GM23338 (cell line): ENCODE measurements around the gene FOXP1. TPM values are rescaled to one million over a fixed set of nuclear protein-coding genes. Genes with fewer than 3 reads are reported as not detected.

Experiments used
- ATAC-seq: fragments of 200-7000 bp; cut with Tn5 transposase; 3 replicates; pipeline ENCODE4 v1.9.1; 2020
- DNase-seq: peaks from one replicate; pipeline ENCODE4 v3.0.0-alpha.2; 2015; ENCODE audit warnings: low spot score
- H2AFZ ChIP-seq: fragments of 200-600 bp; sonication (generic); 2 replicates; pipeline ENCODE4 v1.8.0; 2016; ENCODE audit warnings: antibody characterized with exemption, mild to moderate bottlenecking, moderate library complexity
- H3F3A ChIP-seq: fragments of 200-600 bp; sonication (generic); replicated peaks from 2 replicates; pipeline ENCODE4 v1.8.0; 2017; ENCODE audit warnings: antibody characterized with exemption, mixed run types, low read depth
- H3K27ac ChIP-seq: fragments of 200-600 bp; sonication (generic); 2 replicates; pipeline ENCODE4 v1.6.1; 2016; ENCODE audit warnings: low read depth
- H3K27me3 ChIP-seq: fragments of 200-600 bp; sonication (generic); 2 replicates; pipeline ENCODE4 v1.8.0; 2016; ENCODE audit warnings: mild to moderate bottlenecking, mixed run types, moderate library complexity; ENCODE audit not compliant: insufficient read depth
- H3K36me3 ChIP-seq: fragments of 200-600 bp; sonication (generic); 2 replicates; pipeline ENCODE4 v1.8.0; 2016; ENCODE audit warnings: mild to moderate bottlenecking; ENCODE audit not compliant: insufficient read depth
- H3K4me1 ChIP-seq: fragments of 200-600 bp; sonication (generic); 2 replicates; pipeline ENCODE4 v1.8.0; 2016; ENCODE audit warnings: mild to moderate bottlenecking, moderate library complexity; ENCODE audit not compliant: insufficient read depth
- H3K4me2 ChIP-seq: fragments of 200-600 bp; sonication (generic); 2 replicates; pipeline ENCODE4 v1.7.1; 2017; ENCODE audit warnings: mixed run types
- H3K4me3 ChIP-seq: fragments of 200-600 bp; sonication (generic); 2 replicates; pipeline ENCODE4 v1.6.1; 2016; ENCODE audit warnings: mixed run types
- H3K79me2 ChIP-seq: fragments of 200-600 bp; sonication (generic); replicated peaks from 2 replicates; pipeline ENCODE4 v1.8.0; 2017; ENCODE audit warnings: mild to moderate bottlenecking; ENCODE audit not compliant: insufficient read depth
- H3K9me2 ChIP-seq: fragments of 200-600 bp; sonication (generic); 2 replicates; pipeline ENCODE4 v1.8.0; 2017; ENCODE audit not compliant: insufficient read depth
- H4K20me1 ChIP-seq: fragments of 200-600 bp; sonication (generic); replicated peaks from 2 replicates; pipeline ENCODE4 v1.8.0; 2017; ENCODE audit warnings: mild to moderate bottlenecking; ENCODE audit not compliant: insufficient read depth
- H3K27ac Mint-ChIP-seq: 2 replicates; pipeline ENCODE4 v1.8.0; 2020; ENCODE audit warnings: inconsistent platforms, mild to moderate bottlenecking, moderate library complexity, mixed read lengths
- H3K27me3 Mint-ChIP-seq: 3 replicates; pipeline ENCODE4 v1.8.0; 2022; ENCODE audit warnings: low read depth, mild to moderate bottlenecking, moderate library complexity, mixed read lengths, inconsistent platforms; ENCODE audit not compliant: insufficient read depth, poor library complexity
- H3K36me3 Mint-ChIP-seq: 3 replicates; pipeline ENCODE4 v1.8.0; 2021; ENCODE audit warnings: low read depth, mild to moderate bottlenecking, inconsistent platforms, moderate library complexity, mixed read lengths
- H3K4me1 Mint-ChIP-seq: 3 replicates; pipeline ENCODE4 v1.8.0; 2020; ENCODE audit warnings: mild to moderate bottlenecking, inconsistent platforms, mixed read lengths
- H3K4me3 Mint-ChIP-seq: 3 replicates; pipeline ENCODE4 v1.8.0; 2021; ENCODE audit warnings: moderate library complexity, mild to moderate bottlenecking, inconsistent platforms, mixed read lengths
- H3K9me3 Mint-ChIP-seq: 3 replicates; pipeline ENCODE4 v1.8.0; 2020; ENCODE audit warnings: moderate library complexity, mild to moderate bottlenecking, inconsistent platforms, mixed read lengths
- CREB1 ChIP-seq: fragments of 250-450 bp; sonication (Bioruptor Pico); IDR thresholded peaks from 2 replicates; pipeline ENCODE4 v1.5.0; 2020; ENCODE audit warnings: low read depth, mild to moderate bottlenecking, moderate library complexity
- CTCF ChIP-seq, 2 experiments: fragments of 200-600 bp in 1 of 2; sonication (generic) in 1 of 2; conservative IDR thresholded peaks; 2 replicates each; pipeline versions ENCODE4 v1.5.1 to v1.6.1; 2016 to 2017; ENCODE audit warnings: antibody characterized with exemption in 2 of 2, low read depth in 2 of 2, mild to moderate bottlenecking in 2 of 2, moderate library complexity in 1 of 2
- EZH2 ChIP-seq: fragments of 200-600 bp; sonication (generic); IDR thresholded peaks from one replicate; pipeline ENCODE4 v1.8.0; 2017; ENCODE audit warnings: antibody characterized with exemption, mild to moderate bottlenecking, low read depth; ENCODE audit not compliant: unreplicated experiment
- EZH2phosphoT487 ChIP-seq: fragments of 200-600 bp; sonication (generic); IDR thresholded peaks from one replicate; pipeline ENCODE4 v1.8.1; 2018; ENCODE audit warnings: antibody characterized with exemption; ENCODE audit not compliant: unreplicated experiment
- JUNB ChIP-seq: IDR thresholded peaks from one replicate; pipeline ENCODE4 v1.6.1; 2016; ENCODE audit warnings: antibody characterized with exemption; ENCODE audit not compliant: unreplicated experiment
- NANOG ChIP-seq: IDR thresholded peaks from 2 replicates; pipeline ENCODE4 v1.6.1; 2016; ENCODE audit warnings: antibody characterized with exemption, borderline replicate concordance
- POLR2AphosphoS5 ChIP-seq: IDR thresholded peaks from 2 replicates; pipeline ENCODE4 v1.6.1; 2016; ENCODE audit warnings: antibody characterized with exemption, low read depth
- STAT1 ChIP-seq: IDR thresholded peaks from one replicate; pipeline ENCODE4 v1.6.1; 2016; ENCODE audit warnings: antibody characterized with exemption; ENCODE audit not compliant: unreplicated experiment
- ZNF114 ChIP-seq: fragments of 250-450 bp; sonication (Bioruptor Pico); IDR thresholded peaks from 2 replicates; pipeline ENCODE4 v1.5.0; 2020; ENCODE audit warnings: mild to moderate bottlenecking, moderate library complexity
- ZNF331 ChIP-seq: fragments of 250-450 bp; sonication (Bioruptor Pico); IDR thresholded peaks from 2 replicates; pipeline ENCODE4 v1.5.0; 2020; ENCODE audit warnings: low read depth, mild to moderate bottlenecking, moderate library complexity
- polyA plus RNA-seq: library from polyadenylated mRNA; unstranded; fragments of >200 nt; fragmentation: Nextera tagmentation; extraction: Ambion mirVana; gene quantifications from 2 replicates; pipeline ENCODE4 v1.2.1, GENCODE V29; 2016
- total RNA-seq: library from RNA; depleted of rRNA; stranded (reverse); fragments of >200 nt; shearing (Covaris generic); gene quantifications from 2 replicates; pipeline ENCODE4 v1.2.3, GENCODE V29; 2014
- TF ChIP-seq, protein P1 (sequence below): IDR thresholded peaks from 2 replicates; pipeline ENCODE4 v1.6.1; 2016; ENCODE audit warnings: antibody characterized with exemption
- TF ChIP-seq, protein P2 (sequence below): fragments of 250-450 bp; sonication (Bioruptor Pico); IDR thresholded peaks from 2 replicates; pipeline ENCODE4 v1.5.0; 2020; ENCODE audit warnings: mild to moderate bottlenecking, moderate library complexity
- TF ChIP-seq, protein P3 (sequence below): IDR thresholded peaks from one replicate; pipeline ENCODE4 v1.6.1; 2018; ENCODE audit warnings: antibody characterized with exemption; ENCODE audit not compliant: unreplicated experiment

FOXP1 gene
- total and polyA plus RNA-seq, 2 experiments from 2014 or later = 32.9 to 35.5 TPM

- Mint-ChIP-seq H3K9me3 (no peaks in the 10 kb centered on the region), H3K4me3 (no peak overlapping the region), H3K27ac (no peak overlapping the region), H3K27me3 (peaks cover 2% of the 10 kb centered on the region), H3K36me3 (no peaks in the 10 kb centered on the region), H3K4me1 (peaks cover 54% of the 10 kb centered on the region)
- Histone ChIP-seq H3K27me3 (no peaks in the 10 kb centered on the region), H3K4me2 (no peak overlapping the region), H3K4me3 (no peak overlapping the region), H3K27ac (no peak overlapping the region), H3K79me2 (peaks cover 6% of the 10 kb centered on the region; the same call in 1 of the 2 replicates), H3K36me3 (no peaks in the 10 kb centered on the region), H2AFZ (no peak overlapping the region), H3F3A (no peaks in the 10 kb centered on the region; the same call in 1 of the 2 replicates), H4K20me1 (no peaks in the 10 kb centered on the region), H3K4me1 (peaks cover 52% of the 10 kb centered on the region), H3K9me2 (no peaks in the 10 kb centered on the region)
- DNase-seq = no peak
- no peak for ATAC-seq
- TF ChIP-seq JUNB (no peak), CREB1 (no peak), EZH2 (no peak), ZNF331 (CRISPR knock-in tag) (no peak), STAT1 (no peak), EZH2phosphoT487 (no peak), POLR2AphosphoS5 (no peak), NANOG (no peak), ZNF114 (no peak), CTCF (conservative IDR thresholded peaks at IDR 0.05; ENCODE audit: low read depth in 2 of 2) (no peak)
- TF ChIP-seq, protein P1, sequence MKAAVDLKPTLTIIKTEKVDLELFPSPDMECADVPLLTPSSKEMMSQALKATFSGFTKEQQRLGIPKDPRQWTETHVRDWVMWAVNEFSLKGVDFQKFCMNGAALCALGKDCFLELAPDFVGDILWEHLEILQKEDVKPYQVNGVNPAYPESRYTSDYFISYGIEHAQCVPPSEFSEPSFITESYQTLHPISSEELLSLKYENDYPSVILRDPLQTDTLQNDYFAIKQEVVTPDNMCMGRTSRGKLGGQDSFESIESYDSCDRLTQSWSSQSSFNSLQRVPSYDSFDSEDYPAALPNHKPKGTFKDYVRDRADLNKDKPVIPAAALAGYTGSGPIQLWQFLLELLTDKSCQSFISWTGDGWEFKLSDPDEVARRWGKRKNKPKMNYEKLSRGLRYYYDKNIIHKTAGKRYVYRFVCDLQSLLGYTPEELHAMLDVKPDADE = no peak
- TF ChIP-seq, protein P2, sequence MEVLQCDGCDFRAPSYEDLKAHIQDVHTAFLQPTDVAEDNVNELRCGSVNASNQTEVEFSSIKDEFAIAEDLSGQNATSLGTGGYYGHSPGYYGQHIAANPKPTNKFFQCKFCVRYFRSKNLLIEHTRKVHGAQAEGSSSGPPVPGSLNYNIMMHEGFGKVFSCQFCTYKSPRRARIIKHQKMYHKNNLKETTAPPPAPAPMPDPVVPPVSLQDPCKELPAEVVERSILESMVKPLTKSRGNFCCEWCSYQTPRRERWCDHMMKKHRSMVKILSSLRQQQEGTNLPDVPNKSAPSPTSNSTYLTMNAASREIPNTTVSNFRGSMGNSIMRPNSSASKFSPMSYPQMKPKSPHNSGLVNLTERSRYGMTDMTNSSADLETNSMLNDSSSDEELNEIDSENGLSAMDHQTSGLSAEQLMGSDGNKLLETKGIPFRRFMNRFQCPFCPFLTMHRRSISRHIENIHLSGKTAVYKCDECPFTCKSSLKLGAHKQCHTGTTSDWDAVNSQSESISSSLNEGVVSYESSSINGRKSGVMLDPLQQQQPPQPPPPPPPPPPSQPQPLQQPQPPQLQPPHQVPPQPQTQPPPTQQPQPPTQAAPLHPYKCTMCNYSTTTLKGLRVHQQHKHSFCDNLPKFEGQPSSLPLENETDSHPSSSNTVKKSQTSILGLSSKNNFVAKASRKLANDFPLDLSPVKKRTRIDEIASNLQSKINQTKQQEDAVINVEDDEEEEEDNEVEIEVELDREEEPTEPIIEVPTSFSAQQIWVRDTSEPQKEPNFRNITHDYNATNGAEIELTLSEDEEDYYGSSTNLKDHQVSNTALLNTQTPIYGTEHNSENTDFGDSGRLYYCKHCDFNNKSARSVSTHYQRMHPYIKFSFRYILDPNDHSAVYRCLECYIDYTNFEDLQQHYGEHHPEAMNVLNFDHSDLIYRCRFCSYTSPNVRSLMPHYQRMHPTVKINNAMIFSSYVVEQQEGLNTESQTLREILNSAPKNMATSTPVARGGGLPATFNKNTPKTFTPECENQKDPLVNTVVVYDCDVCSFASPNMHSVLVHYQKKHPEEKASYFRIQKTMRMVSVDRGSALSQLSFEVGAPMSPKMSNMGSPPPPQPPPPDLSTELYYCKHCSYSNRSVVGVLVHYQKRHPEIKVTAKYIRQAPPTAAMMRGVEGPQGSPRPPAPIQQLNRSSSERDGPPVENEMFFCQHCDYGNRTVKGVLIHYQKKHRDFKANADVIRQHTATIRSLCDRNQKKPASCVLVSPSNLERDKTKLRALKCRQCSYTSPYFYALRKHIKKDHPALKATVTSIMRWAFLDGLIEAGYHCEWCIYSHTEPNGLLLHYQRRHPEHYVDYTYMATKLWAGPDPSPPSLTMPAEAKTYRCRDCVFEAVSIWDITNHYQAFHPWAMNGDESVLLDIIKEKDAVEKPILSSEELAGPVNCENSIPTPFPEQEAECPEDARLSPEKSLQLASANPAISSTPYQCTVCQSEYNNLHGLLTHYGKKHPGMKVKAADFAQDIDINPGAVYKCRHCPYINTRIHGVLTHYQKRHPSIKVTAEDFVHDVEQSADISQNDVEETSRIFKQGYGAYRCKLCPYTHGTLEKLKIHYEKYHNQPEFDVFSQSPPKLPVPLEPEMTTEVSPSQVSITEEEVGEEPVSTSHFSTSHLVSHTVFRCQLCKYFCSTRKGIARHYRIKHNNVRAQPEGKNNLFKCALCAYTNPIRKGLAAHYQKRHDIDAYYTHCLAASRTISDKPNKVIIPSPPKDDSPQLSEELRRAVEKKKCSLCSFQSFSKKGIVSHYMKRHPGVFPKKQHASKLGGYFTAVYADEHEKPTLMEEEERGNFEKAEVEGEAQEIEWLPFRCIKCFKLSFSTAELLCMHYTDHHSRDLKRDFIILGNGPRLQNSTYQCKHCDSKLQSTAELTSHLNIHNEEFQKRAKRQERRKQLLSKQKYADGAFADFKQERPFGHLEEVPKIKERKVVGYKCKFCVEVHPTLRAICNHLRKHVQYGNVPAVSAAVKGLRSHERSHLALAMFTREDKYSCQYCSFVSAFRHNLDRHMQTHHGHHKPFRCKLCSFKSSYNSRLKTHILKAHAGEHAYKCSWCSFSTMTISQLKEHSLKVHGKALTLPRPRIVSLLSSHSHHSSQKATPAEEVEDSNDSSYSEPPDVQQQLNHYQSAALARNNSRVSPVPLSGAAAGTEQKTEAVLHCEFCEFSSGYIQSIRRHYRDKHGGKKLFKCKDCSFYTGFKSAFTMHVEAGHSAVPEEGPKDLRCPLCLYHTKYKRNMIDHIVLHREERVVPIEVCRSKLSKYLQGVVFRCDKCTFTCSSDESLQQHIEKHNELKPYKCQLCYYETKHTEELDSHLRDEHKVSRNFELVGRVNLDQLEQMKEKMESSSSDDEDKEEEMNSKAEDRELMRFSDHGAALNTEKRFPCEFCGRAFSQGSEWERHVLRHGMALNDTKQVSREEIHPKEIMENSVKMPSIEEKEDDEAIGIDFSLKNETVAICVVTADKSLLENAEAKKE (CRISPR knock-in tag) = no peak
- TF ChIP-seq, protein P3, sequence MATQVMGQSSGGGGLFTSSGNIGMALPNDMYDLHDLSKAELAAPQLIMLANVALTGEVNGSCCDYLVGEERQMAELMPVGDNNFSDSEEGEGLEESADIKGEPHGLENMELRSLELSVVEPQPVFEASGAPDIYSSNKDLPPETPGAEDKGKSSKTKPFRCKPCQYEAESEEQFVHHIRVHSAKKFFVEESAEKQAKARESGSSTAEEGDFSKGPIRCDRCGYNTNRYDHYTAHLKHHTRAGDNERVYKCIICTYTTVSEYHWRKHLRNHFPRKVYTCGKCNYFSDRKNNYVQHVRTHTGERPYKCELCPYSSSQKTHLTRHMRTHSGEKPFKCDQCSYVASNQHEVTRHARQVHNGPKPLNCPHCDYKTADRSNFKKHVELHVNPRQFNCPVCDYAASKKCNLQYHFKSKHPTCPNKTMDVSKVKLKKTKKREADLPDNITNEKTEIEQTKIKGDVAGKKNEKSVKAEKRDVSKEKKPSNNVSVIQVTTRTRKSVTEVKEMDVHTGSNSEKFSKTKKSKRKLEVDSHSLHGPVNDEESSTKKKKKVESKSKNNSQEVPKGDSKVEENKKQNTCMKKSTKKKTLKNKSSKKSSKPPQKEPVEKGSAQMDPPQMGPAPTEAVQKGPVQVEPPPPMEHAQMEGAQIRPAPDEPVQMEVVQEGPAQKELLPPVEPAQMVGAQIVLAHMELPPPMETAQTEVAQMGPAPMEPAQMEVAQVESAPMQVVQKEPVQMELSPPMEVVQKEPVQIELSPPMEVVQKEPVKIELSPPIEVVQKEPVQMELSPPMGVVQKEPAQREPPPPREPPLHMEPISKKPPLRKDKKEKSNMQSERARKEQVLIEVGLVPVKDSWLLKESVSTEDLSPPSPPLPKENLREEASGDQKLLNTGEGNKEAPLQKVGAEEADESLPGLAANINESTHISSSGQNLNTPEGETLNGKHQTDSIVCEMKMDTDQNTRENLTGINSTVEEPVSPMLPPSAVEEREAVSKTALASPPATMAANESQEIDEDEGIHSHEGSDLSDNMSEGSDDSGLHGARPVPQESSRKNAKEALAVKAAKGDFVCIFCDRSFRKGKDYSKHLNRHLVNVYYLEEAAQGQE = no peak
Measured at GRCh38 chr3:71125738-71126137, 457.8 kb downstream of the FOXP1 start.
